ENCODE data around the gene SERPINA9.
A peak's percentile ranks its signal among the peaks of the same experiment; 100 is the strongest.

Gene SERPINA9

DNA sequence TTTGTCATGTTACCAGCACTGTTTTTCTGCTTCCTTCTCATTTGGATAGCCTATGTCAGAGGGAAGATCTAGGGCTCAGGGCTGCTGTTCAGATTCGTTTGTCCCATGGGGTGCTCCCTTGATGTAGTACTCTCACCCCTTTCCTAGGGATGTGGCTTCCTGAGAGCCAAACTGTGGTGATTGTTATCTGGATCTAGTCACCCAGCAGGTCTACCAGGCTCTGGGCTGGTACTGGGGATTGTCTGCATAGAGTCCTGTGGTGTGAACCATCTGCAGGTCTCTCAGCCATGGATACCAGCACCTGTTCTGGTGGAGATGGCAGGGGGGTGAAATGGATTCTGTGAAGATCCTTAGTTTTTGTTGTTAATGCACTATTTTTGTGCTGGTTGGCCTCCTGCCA lies 17.9 kb downstream of the SERPINA9 start:
- H4K20me1 ChIP-seq (ENCODE audit: insufficient read depth, low read length): no peaks in the 10 kb centered on the region
- H3K4me3 ChIP-seq (ENCODE audit: low read length): no peak overlapping the region
- no peak overlapping the region for H2AFZ ChIP-seq (ENCODE audit: low read depth, low read length)
- H3K79me2 ChIP-seq (ENCODE audit: low read length): no peaks in the 10 kb centered on the region
- H3K27me3 ChIP-seq (ENCODE audit: low read depth, low read length): no peaks in the 10 kb centered on the region
- H3K9ac ChIP-seq (ENCODE audit: low read length): no peak overlapping the region
- TF ChIP-seq, protein P1, sequence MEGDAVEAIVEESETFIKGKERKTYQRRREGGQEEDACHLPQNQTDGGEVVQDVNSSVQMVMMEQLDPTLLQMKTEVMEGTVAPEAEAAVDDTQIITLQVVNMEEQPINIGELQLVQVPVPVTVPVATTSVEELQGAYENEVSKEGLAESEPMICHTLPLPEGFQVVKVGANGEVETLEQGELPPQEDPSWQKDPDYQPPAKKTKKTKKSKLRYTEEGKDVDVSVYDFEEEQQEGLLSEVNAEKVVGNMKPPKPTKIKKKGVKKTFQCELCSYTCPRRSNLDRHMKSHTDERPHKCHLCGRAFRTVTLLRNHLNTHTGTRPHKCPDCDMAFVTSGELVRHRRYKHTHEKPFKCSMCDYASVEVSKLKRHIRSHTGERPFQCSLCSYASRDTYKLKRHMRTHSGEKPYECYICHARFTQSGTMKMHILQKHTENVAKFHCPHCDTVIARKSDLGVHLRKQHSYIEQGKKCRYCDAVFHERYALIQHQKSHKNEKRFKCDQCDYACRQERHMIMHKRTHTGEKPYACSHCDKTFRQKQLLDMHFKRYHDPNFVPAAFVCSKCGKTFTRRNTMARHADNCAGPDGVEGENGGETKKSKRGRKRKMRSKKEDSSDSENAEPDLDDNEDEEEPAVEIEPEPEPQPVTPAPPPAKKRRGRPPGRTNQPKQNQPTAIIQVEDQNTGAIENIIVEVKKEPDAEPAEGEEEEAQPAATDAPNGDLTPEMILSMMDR (IDR thresholded peaks at IDR 0.05; ENCODE audit: low read depth, low read length): no peak
- TF ChIP-seq EZH2phosphoT487 (IDR thresholded peaks at IDR 0.05; ENCODE audit: low read depth): no peak
- no peaks in the 10 kb centered on the region for H3K36me3 ChIP-seq (replicated peaks; ENCODE audit: low read depth, low read length)
- no peaks in the 10 kb centered on the region for H3K9me3 ChIP-seq (ENCODE audit: insufficient read depth, low read length)
- H3K4me2 ChIP-seq (ENCODE audit: low read length): no peak overlapping the region
- peaks cover 16% of the 10 kb centered on the region for H3K4me1 ChIP-seq (ENCODE audit: low read length)
- no peak overlapping the region for H3K27ac ChIP-seq (ENCODE audit: low read length)

DNA sequence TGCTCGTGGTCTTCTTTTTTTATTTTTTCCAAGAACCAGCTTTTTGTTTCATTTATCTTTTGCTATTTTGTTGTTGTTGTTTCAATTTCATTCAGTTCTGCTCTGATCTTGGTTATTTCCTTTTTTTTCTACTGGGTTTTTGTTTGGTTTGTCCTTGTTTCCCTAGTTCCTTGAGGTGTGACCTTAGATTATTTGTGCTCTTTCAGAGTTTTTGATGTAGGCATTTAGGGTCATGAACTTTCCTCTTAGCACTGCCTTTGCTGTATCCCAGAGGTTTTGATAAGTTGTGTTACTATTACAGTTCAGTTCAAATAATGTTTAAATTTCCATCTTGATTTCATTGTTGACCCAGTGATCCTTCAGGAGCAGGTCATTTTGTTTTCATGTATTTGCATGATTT lies 20.1 kb downstream of the SERPINA9 start:
- H4K20me1 ChIP-seq (ENCODE audit: insufficient read depth, low read length): no peaks in the 10 kb centered on the region
- H3K27ac ChIP-seq (ENCODE audit: low read length): no peak overlapping the region
- no peaks in the 10 kb centered on the region for H3K9me3 ChIP-seq (ENCODE audit: insufficient read depth, low read length)
- peaks cover 28% of the 10 kb centered on the region for H3K4me1 ChIP-seq (ENCODE audit: low read length)
- no peaks in the 10 kb centered on the region for H3K79me2 ChIP-seq (ENCODE audit: low read length)
- H3K4me2 ChIP-seq (ENCODE audit: low read length): no peak overlapping the region
- no peak overlapping the region for H3K4me3 ChIP-seq (ENCODE audit: low read length)
- TF ChIP-seq EZH2phosphoT487 (IDR thresholded peaks at IDR 0.05; ENCODE audit: low read depth): no peak
- TF ChIP-seq, protein P1 (IDR thresholded peaks at IDR 0.05; ENCODE audit: low read depth, low read length): no peak
- no peak overlapping the region for H3K9ac ChIP-seq (ENCODE audit: low read length)
- H3K36me3 ChIP-seq (replicated peaks; ENCODE audit: low read depth, low read length): no peaks in the 10 kb centered on the region
- peaks cover 9% of the 10 kb centered on the region for H3K27me3 ChIP-seq (ENCODE audit: low read depth, low read length)
- no peak overlapping the region for H2AFZ ChIP-seq (ENCODE audit: low read depth, low read length)

DNA sequence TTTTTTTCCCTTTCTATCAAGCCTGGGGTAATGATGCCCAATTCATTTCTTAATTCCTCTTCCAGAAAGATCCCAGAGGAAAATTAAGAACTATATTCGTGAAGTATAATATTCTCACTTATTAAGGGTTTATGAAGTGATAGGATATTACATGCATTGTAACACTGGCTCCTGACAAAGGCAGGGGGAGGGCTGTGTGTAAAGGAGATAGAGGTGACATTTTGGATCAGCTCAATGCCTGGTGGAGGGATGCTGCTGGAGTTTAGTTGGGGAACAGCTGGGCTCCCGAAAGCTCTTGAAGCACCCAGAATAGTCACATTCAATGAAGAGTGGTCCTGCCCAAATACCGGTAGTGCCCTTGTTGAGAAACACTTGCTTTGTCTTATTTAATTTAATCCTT lies 24.2 kb downstream of the SERPINA9 start:
- Histone ChIP-seq H2AFZ (ENCODE audit: low read depth, low read length) (no peak overlapping the region), H3K27me3 (ENCODE audit: low read depth, low read length) (peaks cover 19% of the 10 kb centered on the region), H3K9ac (ENCODE audit: low read length) (no peak overlapping the region), H3K4me1 (ENCODE audit: low read length) (peaks cover 23% of the 10 kb centered on the region), H3K27ac (ENCODE audit: low read length) (no peak overlapping the region), H3K4me3 (ENCODE audit: low read length) (peak overlapping the region; percentile 32), H3K79me2 (ENCODE audit: low read length) (no peaks in the 10 kb centered on the region), H4K20me1 (ENCODE audit: insufficient read depth, low read length) (no peaks in the 10 kb centered on the region), H3K36me3 (replicated peaks; ENCODE audit: low read depth, low read length) (no peaks in the 10 kb centered on the region), H3K9me3 (ENCODE audit: insufficient read depth, low read length) (no peaks in the 10 kb centered on the region), H3K4me2 (ENCODE audit: low read length) (peak overlapping the region; percentile 66)
- no peak for TF ChIP-seq EZH2phosphoT487 (IDR thresholded peaks at IDR 0.05; ENCODE audit: low read depth)
- TF ChIP-seq, protein P1 (IDR thresholded peaks at IDR 0.05; ENCODE audit: low read depth, low read length): no peak

DNA sequence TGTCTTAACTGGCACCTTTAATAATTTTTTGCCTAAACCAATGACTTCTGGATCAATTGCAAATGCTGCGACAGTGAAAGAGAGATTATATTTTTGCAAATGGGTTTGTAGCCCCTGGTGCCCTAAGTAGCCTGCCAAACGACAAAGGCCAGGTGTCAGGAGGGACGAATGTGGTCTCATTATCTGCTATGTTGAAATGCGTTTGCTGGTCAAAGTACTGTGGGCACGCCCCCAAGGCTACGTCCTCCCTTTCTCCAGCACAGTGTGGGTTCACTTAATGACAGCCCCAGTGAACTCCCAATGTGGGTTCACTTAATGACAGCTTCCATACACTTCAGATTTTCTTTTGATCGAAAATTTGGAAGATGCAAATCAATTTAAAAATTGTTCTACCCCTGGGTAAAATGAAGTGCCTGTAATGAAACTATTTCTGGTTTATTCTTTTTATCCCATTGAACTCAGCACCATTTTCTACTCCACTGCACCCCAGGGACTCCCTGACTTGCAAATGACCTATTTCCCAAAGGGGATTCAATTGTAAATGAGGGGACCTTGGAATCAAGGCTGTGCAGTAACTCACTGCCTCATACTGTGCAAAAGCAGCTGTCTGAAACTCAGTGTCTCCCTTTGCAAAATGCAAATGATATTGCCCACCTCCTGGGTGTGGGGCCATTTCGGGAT lies 24.8 kb downstream of the SERPINA9 start:
- H4K20me1 ChIP-seq (ENCODE audit: insufficient read depth, low read length): no peaks in the 10 kb centered on the region
- no peak for TF ChIP-seq EZH2phosphoT487 (IDR thresholded peaks at IDR 0.05; ENCODE audit: low read depth)
- TF ChIP-seq, protein P1 (IDR thresholded peaks at IDR 0.05; ENCODE audit: low read depth, low read length): no peak
- H3K79me2 ChIP-seq (ENCODE audit: low read length): no peaks in the 10 kb centered on the region
- H3K27me3 ChIP-seq (ENCODE audit: low read depth, low read length): peaks cover 19% of the 10 kb centered on the region
- H2AFZ ChIP-seq (ENCODE audit: low read depth, low read length): no peak overlapping the region
- H3K27ac ChIP-seq (ENCODE audit: low read length): no peak overlapping the region
- H3K9ac ChIP-seq (ENCODE audit: low read length): no peak overlapping the region
- H3K9me3 ChIP-seq (ENCODE audit: insufficient read depth, low read length): no peaks in the 10 kb centered on the region
- peak overlapping the region; percentile 32 for H3K4me3 ChIP-seq (ENCODE audit: low read length)
- no peaks in the 10 kb centered on the region for H3K36me3 ChIP-seq (replicated peaks; ENCODE audit: low read depth, low read length)
- H3K4me2 ChIP-seq (ENCODE audit: low read length): peak overlapping the region; percentile 66
- H3K4me1 ChIP-seq (ENCODE audit: low read length): peaks cover 23% of the 10 kb centered on the region

Data from OCI-LY3 (cell line).